ENCODE data around the gene ZNF407.
"Not testable (repeated sequence)": the region's sequence is repeated elsewhere in the genome, so short reads cannot be mapped to it uniquely, and the experiment has no call there.

ZNF407 gene

GRCh38 chr18:74971776-74972175, 374.1 kb downstream of the ZNF407 start:
- DNase-seq (ENCODE audit: low spot score): not testable (repeated sequence)

- DNase-seq (ENCODE audit: low spot score): no peak
Measured at GRCh38 chr18:74972354-74972753, 374.7 kb downstream of the ZNF407 start.

- no peak for DNase-seq (ENCODE audit: low spot score)
Measured at GRCh38 chr18:74975001-74975400, 377.3 kb downstream of the ZNF407 start.

- DNase-seq (ENCODE audit: low spot score): no peak
Measured at GRCh38 chr18:74976331-74976909, 378.8 kb downstream of the ZNF407 start.

- DNase-seq (ENCODE audit: low spot score): no peak
Measured at GRCh38 chr18:74977041-74977440, 379.4 kb downstream of the ZNF407 start.

GRCh38 chr18:74980669-74981068, 383.0 kb downstream of the ZNF407 start:
- no peak for DNase-seq (ENCODE audit: low spot score)

GRCh38 chr18:74981476-74981875, 383.8 kb downstream of the ZNF407 start:
- no peak for DNase-seq (ENCODE audit: low spot score)

GRCh38 chr18:74982946-74983635, 385.4 kb downstream of the ZNF407 start:
- DNase-seq (ENCODE audit: low spot score): no peak

- no peak for DNase-seq (ENCODE audit: low spot score)
Measured at GRCh38 chr18:74989134-74989533, 391.5 kb downstream of the ZNF407 start.

- DNase-seq (ENCODE audit: low spot score): no peak
Measured at GRCh38 chr18:74990563-74991081, 393.0 kb downstream of the ZNF407 start.

GRCh38 chr18:74994502-74995418, 397.1 kb downstream of the ZNF407 start:
- no peak for DNase-seq (ENCODE audit: low spot score)

GRCh38 chr18:74995419-74995736, 397.7 kb downstream of the ZNF407 start:
- no peak for DNase-seq (ENCODE audit: low spot score)

GRCh38 chr18:74996055-74996454, 398.4 kb downstream of the ZNF407 start:
- DNase-seq (ENCODE audit: low spot score): no peak

GRCh38 chr18:74996996-74997395, 399.3 kb downstream of the ZNF407 start:
- DNase-seq (ENCODE audit: low spot score): no peak

- no peak for DNase-seq (ENCODE audit: low spot score)
Measured at GRCh38 chr18:75000920-75001319, 403.2 kb downstream of the ZNF407 start.

GRCh38 chr18:75003039-75003438, 405.4 kb downstream of the ZNF407 start:
- DNase-seq (ENCODE audit: low spot score): no peak

GRCh38 chr18:75003764-75004690, 406.4 kb downstream of the ZNF407 start:
- no peak for DNase-seq (ENCODE audit: low spot score)

GRCh38 chr18:75005626-75006025, 408.0 kb downstream of the ZNF407 start:
- DNase-seq (ENCODE audit: low spot score): no peak

- no peak for DNase-seq (ENCODE audit: low spot score)
Measured at GRCh38 chr18:75008186-75008585, 410.5 kb downstream of the ZNF407 start.

GRCh38 chr18:75009296-75009695, 411.6 kb downstream of the ZNF407 start:
- DNase-seq (ENCODE audit: low spot score): no peak

- DNase-seq (ENCODE audit: low spot score): no peak
Measured at GRCh38 chr18:75009878-75010277, 412.2 kb downstream of the ZNF407 start.

- no peak for DNase-seq (ENCODE audit: low spot score)
Measured at GRCh38 chr18:75010278-75010677, 412.6 kb downstream of the ZNF407 start.

Data from iPS-NIHi11 (cell line).